Natural killer cell (primary cell): ENCODE measurements around the gene CCDC178. TPM values are rescaled to one million over a fixed set of nuclear protein-coding genes. Genes with fewer than 3 reads are reported as not detected.

Experiments
- ATAC-seq, 3 donors: fragments of 150-1000 bp in 2 of 3; fragments of 200-7000 bp in 1 of 3; cut with Tn5 transposase; 1 replicate in 1 of 3; 2 replicates in 2 of 3; pipeline ENCODE4 v1.10.0; 2021; ENCODE audit warnings: mild to moderate bottlenecking in 2 of 3, moderate library complexity in 2 of 3
- DNase-seq, 2 donors: peaks; one replicate each; pipeline versions ENCODE4 v3.0.0 to v3.0.0-alpha.2; 2013 to 2021; ENCODE audit warnings: mixed read lengths in 1 of 2
- H3K27ac ChIP-seq: one replicate; pipeline ENCODE4 v1.5.1; 2013; ENCODE audit warnings: mild to moderate bottlenecking, low read length
- H3K27me3 ChIP-seq: one replicate; pipeline ENCODE4 v1.6.1; 2013; ENCODE audit warnings: low read length; ENCODE audit not compliant: control insufficient read depth, insufficient read depth
- H3K36me3 ChIP-seq: one replicate; pipeline ENCODE4 v1.6.1; 2013; ENCODE audit warnings: low read length; ENCODE audit not compliant: control insufficient read depth, insufficient read depth
- H3K4me1 ChIP-seq: one replicate; pipeline ENCODE4 v1.6.1; 2013; ENCODE audit warnings: low read length; ENCODE audit not compliant: control insufficient read depth, insufficient read depth
- H3K4me3 ChIP-seq: one replicate; pipeline ENCODE4 v1.5.1; 2013; ENCODE audit warnings: low read length
- H3K9me3 ChIP-seq: one replicate; pipeline ENCODE4 v1.6.1; 2013; ENCODE audit warnings: low read length; ENCODE audit not compliant: control insufficient read depth, insufficient read depth
- H3K27ac Mint-ChIP-seq, 2 donors: one replicate each; pipeline ENCODE4 v1.8.0; 2022; ENCODE audit warnings: mild to moderate bottlenecking in 2 of 2, mixed read lengths in 2 of 2, moderate library complexity in 1 of 2
- H3K27me3 Mint-ChIP-seq, 2 donors: one replicate each; pipeline ENCODE4 v1.8.0; 2022; ENCODE audit warnings: low read depth in 2 of 2, mixed read lengths in 2 of 2
- H3K36me3 Mint-ChIP-seq: one replicate; pipeline ENCODE4 v1.8.0; 2022; ENCODE audit warnings: mixed read lengths
- H3K4me1 Mint-ChIP-seq, 2 donors: one replicate each; pipeline ENCODE4 v1.8.0; 2022; ENCODE audit warnings: mixed read lengths in 2 of 2
- H3K4me3 Mint-ChIP-seq: one replicate; pipeline ENCODE4 v1.8.0; 2022; ENCODE audit warnings: mild to moderate bottlenecking, moderate library complexity, mixed read lengths
- H3K9me3 Mint-ChIP-seq, 2 donors: one replicate each; pipeline ENCODE4 v1.8.0; 2022; ENCODE audit warnings: mixed read lengths in 2 of 2
- WGBS: methylation state at CpG from one replicate; pipeline ENCODE4 v1.1.7; 2013; ENCODE audit warnings: missing lambda C conversion rate; ENCODE audit not compliant: insufficient coverage; 5-methylcytosine and 5-hydroxymethylcytosine counted together
- intact Hi-C: fragments of 100-400 bp; cut with micrococcal nuclease; formaldehyde crosslinking; loops from one replicate; pipeline ENCODE4 v1.14.2; 2022
- total RNA-seq, 4 donors: library from RNA; stranded (reverse); fragments of 120-200 nt in 1 of 4; gene quantifications; one replicate each; pipeline versions ENCODE4 v1.2.3 to v1.2.4, GENCODE V29; 2013 to 2022
- TF ChIP-seq, protein P1 (sequence below): fragments of 200-600 bp; IDR thresholded peaks from one replicate; pipeline ENCODE4 v1.8.0; 2022; ENCODE audit warnings: antibody characterized with exemption

The CCDC178 gene
- total RNA-seq, 3 donors from 2014 or later (not counting 1 experiment from before 2014, with no cell fraction given), result not detected

DNA sequence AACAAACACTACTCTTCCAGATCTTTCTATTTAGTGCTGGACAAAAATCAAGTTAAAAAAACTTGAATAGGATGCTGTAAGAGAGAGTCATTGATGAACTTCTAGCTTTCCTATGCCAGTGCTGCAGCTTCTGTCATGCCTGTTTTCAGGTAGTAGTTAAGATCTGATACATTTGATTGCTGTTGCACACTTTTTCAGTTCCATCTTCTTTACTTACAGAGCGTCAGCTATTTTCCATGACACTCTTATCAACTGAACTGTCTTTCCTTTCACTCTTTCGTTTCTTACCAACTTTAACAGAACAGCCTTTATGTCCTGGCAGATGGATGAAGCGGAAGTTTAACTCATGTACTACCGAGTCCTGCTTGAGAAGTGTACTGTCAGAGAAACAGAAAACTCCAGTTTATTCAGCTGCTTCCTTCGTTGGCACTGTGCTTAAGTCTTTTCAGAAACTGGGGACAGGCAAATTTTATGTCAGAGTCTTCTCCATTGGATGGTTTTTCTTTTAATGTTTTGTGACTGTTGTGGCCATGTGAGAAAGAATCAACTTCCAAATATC is 521.8 kb downstream of the CCDC178 start:
- no peaks in the 10 kb centered on the region for H3K9me3 ChIP-seq
- peaks cover 2 to 3% of the 10 kb centered on the region in 2 donors for H3K9me3 Mint-ChIP-seq
- no peaks in the 10 kb centered on the region for H3K4me1 Mint-ChIP-seq
- no peak overlapping the region for H3K27ac Mint-ChIP-seq
- ATAC-seq, result no peak
- TF ChIP-seq, protein P1, sequence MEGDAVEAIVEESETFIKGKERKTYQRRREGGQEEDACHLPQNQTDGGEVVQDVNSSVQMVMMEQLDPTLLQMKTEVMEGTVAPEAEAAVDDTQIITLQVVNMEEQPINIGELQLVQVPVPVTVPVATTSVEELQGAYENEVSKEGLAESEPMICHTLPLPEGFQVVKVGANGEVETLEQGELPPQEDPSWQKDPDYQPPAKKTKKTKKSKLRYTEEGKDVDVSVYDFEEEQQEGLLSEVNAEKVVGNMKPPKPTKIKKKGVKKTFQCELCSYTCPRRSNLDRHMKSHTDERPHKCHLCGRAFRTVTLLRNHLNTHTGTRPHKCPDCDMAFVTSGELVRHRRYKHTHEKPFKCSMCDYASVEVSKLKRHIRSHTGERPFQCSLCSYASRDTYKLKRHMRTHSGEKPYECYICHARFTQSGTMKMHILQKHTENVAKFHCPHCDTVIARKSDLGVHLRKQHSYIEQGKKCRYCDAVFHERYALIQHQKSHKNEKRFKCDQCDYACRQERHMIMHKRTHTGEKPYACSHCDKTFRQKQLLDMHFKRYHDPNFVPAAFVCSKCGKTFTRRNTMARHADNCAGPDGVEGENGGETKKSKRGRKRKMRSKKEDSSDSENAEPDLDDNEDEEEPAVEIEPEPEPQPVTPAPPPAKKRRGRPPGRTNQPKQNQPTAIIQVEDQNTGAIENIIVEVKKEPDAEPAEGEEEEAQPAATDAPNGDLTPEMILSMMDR, result no peak
- no peaks in the 10 kb centered on the region for H3K4me1 ChIP-seq
- no peak overlapping the region for H3K4me3 Mint-ChIP-seq
- no peak for DNase-seq
- no peaks in the 10 kb centered on the region for H3K36me3 ChIP-seq
- no peaks in the 10 kb centered on the region for H3K27me3 ChIP-seq
- no peaks in the 10 kb centered on the region for H3K36me3 Mint-ChIP-seq
- 70% methylated on average over 5 of the region's 5 CpGs for WGBS
- intact Hi-C loops, result no loop called here
- H3K4me3 ChIP-seq, result no peak overlapping the region
- H3K27me3 Mint-ChIP-seq, result no peaks in the 10 kb centered on the region
- H3K27ac ChIP-seq, result no peak overlapping the region

DNA sequence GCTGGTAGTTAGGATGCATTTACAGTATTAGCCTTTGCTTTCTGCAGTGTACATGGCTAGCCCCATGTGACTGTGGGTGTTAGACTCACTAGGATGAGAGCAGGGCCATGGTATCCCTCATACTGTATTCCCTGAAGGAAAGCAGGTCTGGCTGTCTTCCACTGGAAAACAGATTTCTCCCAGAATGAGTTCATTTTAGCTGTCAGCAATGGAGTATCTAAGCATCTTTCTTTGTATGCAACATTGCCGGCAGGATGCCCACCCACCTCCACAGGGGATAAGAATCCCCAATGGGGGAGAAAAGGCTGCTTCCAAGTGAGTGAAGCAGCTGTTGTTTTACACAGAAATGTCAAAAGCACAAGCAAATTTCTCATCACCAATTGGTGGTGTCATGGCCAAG is 525.0 kb downstream of the CCDC178 start:
- no peak overlapping the region for H3K27ac Mint-ChIP-seq
- WGBS, result 60% methylated on average over 1 of the region's 1 CpG
- no peaks in the 10 kb centered on the region for H3K27me3 ChIP-seq
- no peaks in the 10 kb centered on the region for H3K4me1 ChIP-seq
- DNase-seq (no peak), ATAC-seq (no peak)
- H3K4me3 Mint-ChIP-seq, result no peak overlapping the region
- no peaks in the 10 kb centered on the region for H3K36me3 ChIP-seq
- H3K9me3 ChIP-seq, result no peaks in the 10 kb centered on the region
- H3K9me3 Mint-ChIP-seq, result peaks cover 3 to 5% of the 10 kb centered on the region in 2 donors
- TF ChIP-seq, protein P1, result no peak
- intact Hi-C loops, result no loop called here
- no peak overlapping the region for H3K27ac ChIP-seq
- no peak overlapping the region for H3K4me3 ChIP-seq
- peaks cover 0 to 3% of the 10 kb centered on the region in 2 donors for H3K27me3 Mint-ChIP-seq
- H3K4me1 Mint-ChIP-seq, result no peaks in the 10 kb centered on the region
- no peaks in the 10 kb centered on the region for H3K36me3 Mint-ChIP-seq

DNA sequence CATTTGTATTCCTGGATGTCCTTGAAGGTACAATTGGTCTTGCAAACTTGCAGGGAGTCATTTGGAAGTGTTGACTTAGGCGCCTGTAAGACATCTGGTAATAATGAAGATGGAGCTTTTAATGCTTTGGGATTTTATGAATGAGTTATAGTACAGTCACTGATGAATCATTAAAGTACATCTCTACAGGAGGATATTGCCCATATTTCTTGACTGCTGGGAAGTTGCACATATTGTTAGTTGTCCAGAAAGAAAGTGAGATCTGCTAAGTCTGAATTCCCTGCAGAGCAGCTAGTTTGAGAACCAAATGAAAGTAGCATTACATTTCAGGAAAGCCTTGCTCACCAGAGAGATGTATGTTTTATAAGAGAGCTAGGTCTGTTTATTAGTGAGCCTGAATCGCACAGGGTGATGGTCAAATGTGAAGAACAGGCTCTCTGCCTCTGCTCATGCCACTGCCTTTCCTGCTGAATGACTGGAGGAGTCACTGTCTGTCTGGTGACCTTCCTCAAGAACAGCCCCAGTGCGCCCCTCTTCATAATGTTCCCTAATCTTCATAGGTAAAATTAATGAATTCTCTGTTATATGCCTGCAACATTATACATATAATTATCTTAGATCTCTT is 528.7 kb downstream of the CCDC178 start:
- no peaks in the 10 kb centered on the region for H3K9me3 ChIP-seq
- no peak overlapping the region for H3K4me3 Mint-ChIP-seq
- no peak overlapping the region for H3K4me3 ChIP-seq
- no peak overlapping the region for H3K27ac ChIP-seq
- no peaks in the 10 kb centered on the region for H3K36me3 ChIP-seq
- no peak for ATAC-seq
- no peaks in the 10 kb centered on the region for H3K4me1 ChIP-seq
- H3K36me3 Mint-ChIP-seq, result no peaks in the 10 kb centered on the region
- H3K4me1 Mint-ChIP-seq, result no peaks in the 10 kb centered on the region
- peaks cover 0 to 3% of the 10 kb centered on the region in 2 donors for H3K27me3 Mint-ChIP-seq
- intact Hi-C loops, result no loop called here
- H3K27me3 ChIP-seq, result no peaks in the 10 kb centered on the region
- no peak for DNase-seq
- no peak overlapping the region for H3K27ac Mint-ChIP-seq
- H3K9me3 Mint-ChIP-seq, result peaks cover 9 to 10% of the 10 kb centered on the region in 2 donors
- 91% methylated on average over 2 of the region's 3 CpGs for WGBS
- TF ChIP-seq, protein P1, result no peak
